ENCODE data around the gene DLG2. TPM values are rescaled to one million over a fixed set of nuclear protein-coding genes. Genes with fewer than 3 reads are reported as not detected.
"Not testable (repeated sequence)": the region's sequence is repeated elsewhere in the genome, so short reads cannot be mapped to it uniquely, and the experiment has no call there.

Gene DLG2
- total RNA-seq, 1 experiment from 2014 or later: 12.1 TPM

- Histone ChIP-seq H3K4me3 (no peak overlapping the region), H3K36me3 (no peaks in the 10 kb centered on the region), H3K4me1 (no peaks in the 10 kb centered on the region), H3K9me3 (replicated peaks) (no peaks in the 10 kb centered on the region), H3K27me3 (no peaks in the 10 kb centered on the region), H3K27ac (no peak overlapping the region)
- DNase-seq: no peak
Observed at GRCh38 chr11:85045716-85046115, 581.4 kb downstream of the DLG2 start.

GRCh38 chr11:85044911-85045310 is 582.2 kb downstream of the DLG2 start:
- Histone ChIP-seq H3K36me3 (no peaks in the 10 kb centered on the region), H3K9me3 (replicated peaks) (no peaks in the 10 kb centered on the region), H3K27ac (no peak overlapping the region), H3K4me1 (no peaks in the 10 kb centered on the region), H3K4me3 (no peak overlapping the region), H3K27me3 (no peaks in the 10 kb centered on the region)
- DNase-seq: no peak

GRCh38 chr11:85042361-85042760 is 584.8 kb downstream of the DLG2 start:
- Histone ChIP-seq H3K9me3 (replicated peaks) (no peaks in the 10 kb centered on the region), H3K4me3 (no peak overlapping the region)

GRCh38 chr11:85040166-85040565 is 587.0 kb downstream of the DLG2 start:
- Histone ChIP-seq H3K36me3 (no peaks in the 10 kb centered on the region), H3K27ac (no peak overlapping the region), H3K4me1 (no peaks in the 10 kb centered on the region), H3K9me3 (replicated peaks) (no peaks in the 10 kb centered on the region), H3K4me3 (no peak overlapping the region), H3K27me3 (no peaks in the 10 kb centered on the region)
- no peak for DNase-seq

More at GRCh38 chr11:85042361-85042760, 584.8 kb downstream of the DLG2 start:
- no peaks in the 10 kb centered on the region for H3K36me3 ChIP-seq
- H3K27me3 ChIP-seq: no peaks in the 10 kb centered on the region
- no peaks in the 10 kb centered on the region for H3K4me1 ChIP-seq
- H3K27ac ChIP-seq: no peak overlapping the region
- DNase-seq: no peak

GRCh38 chr11:85029964-85030363 is 597.2 kb downstream of the DLG2 start:
- Histone ChIP-seq H3K36me3 (no peaks in the 10 kb centered on the region), H3K27me3 (no peaks in the 10 kb centered on the region), H3K27ac (no peak overlapping the region), H3K4me1 (peaks cover 8% of the 10 kb centered on the region; the same call in 1 of the 2 replicates), H3K4me3 (no peak overlapping the region), H3K9me3 (replicated peaks) (no peaks in the 10 kb centered on the region)
- peak in 1 of 2 experiments; percentile 53 for DNase-seq

- no peaks in the 10 kb centered on the region for H3K9me3 ChIP-seq (replicated peaks)
- no peak for DNase-seq
- no peak overlapping the region for H3K4me3 ChIP-seq
- no peak overlapping the region for H3K27ac ChIP-seq
- H3K36me3 ChIP-seq: no peaks in the 10 kb centered on the region
- H3K4me1 ChIP-seq: peaks cover 8% of the 10 kb centered on the region; the same call in 1 of the 2 replicates
- no peaks in the 10 kb centered on the region for H3K27me3 ChIP-seq
Observed at GRCh38 chr11:85028329-85029101, 598.6 kb downstream of the DLG2 start.

GRCh38 chr11:85027346-85027745 is 599.8 kb downstream of the DLG2 start:
- Histone ChIP-seq H3K4me3 (no peak overlapping the region), H3K4me1 (peaks cover 8% of the 10 kb centered on the region; the same call in 1 of the 2 replicates), H3K27me3 (no peaks in the 10 kb centered on the region), H3K27ac (no peak overlapping the region), H3K36me3 (no peaks in the 10 kb centered on the region), H3K9me3 (replicated peaks) (no peaks in the 10 kb centered on the region)
- DNase-seq: no peak

GRCh38 chr11:85021058-85021457 is 606.1 kb downstream of the DLG2 start:
- no peak overlapping the region for H3K4me3 ChIP-seq
- DNase-seq: no peak

GRCh38 chr11:84993386-84993785 is 633.8 kb downstream of the DLG2 start:
- Histone ChIP-seq H3K36me3 (no peaks in the 10 kb centered on the region), H3K27ac (no peak overlapping the region), H3K9me3 (replicated peaks) (no peaks in the 10 kb centered on the region), H3K27me3 (no peaks in the 10 kb centered on the region), H3K4me3 (no peak overlapping the region), H3K4me1 (no peaks in the 10 kb centered on the region)
- DNase-seq: peak in 1 of 2 experiments; percentile 16

More at GRCh38 chr11:85021058-85021457, 606.1 kb downstream of the DLG2 start:
- Histone ChIP-seq H3K27ac (no peak overlapping the region), H3K9me3 (replicated peaks) (no peaks in the 10 kb centered on the region; the same call in 1 of the 2 replicates), H3K4me1 (no peaks in the 10 kb centered on the region), H3K27me3 (no peaks in the 10 kb centered on the region), H3K36me3 (no peaks in the 10 kb centered on the region)

GRCh38 chr11:84990141-84990540 is 637.0 kb downstream of the DLG2 start:
- Histone ChIP-seq H3K36me3 (no peaks in the 10 kb centered on the region), H3K27me3 (no peaks in the 10 kb centered on the region), H3K4me1 (no peaks in the 10 kb centered on the region), H3K4me3 (no peak overlapping the region), H3K27ac (no peak overlapping the region), H3K9me3 (replicated peaks) (peaks cover 6% of the 10 kb centered on the region; the same call in 1 of the 2 replicates)
- no peak for DNase-seq

GRCh38 chr11:84987686-84988187 is 639.4 kb downstream of the DLG2 start:
- DNase-seq: not testable (repeated sequence)

GRCh38 chr11:84981301-84981700 is 645.8 kb downstream of the DLG2 start:
- no peaks in the 10 kb centered on the region for H3K27me3 ChIP-seq
- peaks cover 9% of the 10 kb centered on the region; the same call in 1 of the 2 replicates for H3K4me1 ChIP-seq
- no peaks in the 10 kb centered on the region for H3K36me3 ChIP-seq
- DNase-seq: peak; percentile 56 to 74
- H3K9me3 ChIP-seq (replicated peaks): peaks cover 10% of the 10 kb centered on the region
- H3K4me3 ChIP-seq: no peak overlapping the region
- H3K27ac ChIP-seq: no peak overlapping the region

More at GRCh38 chr11:84987686-84988187, 639.4 kb downstream of the DLG2 start:
- H3K36me3 ChIP-seq; H3K27ac ChIP-seq; H3K4me3 ChIP-seq; H3K4me1 ChIP-seq; H3K27me3 ChIP-seq; H3K9me3 ChIP-seq (replicated peaks): not testable (repeated sequence)

- H3K9me3 ChIP-seq (replicated peaks): no peaks in the 10 kb centered on the region
- H3K27me3 ChIP-seq: no peaks in the 10 kb centered on the region
- H3K4me3 ChIP-seq: no peak overlapping the region
- no peaks in the 10 kb centered on the region for H3K36me3 ChIP-seq
- H3K27ac ChIP-seq: no peak overlapping the region
- H3K4me1 ChIP-seq: no peaks in the 10 kb centered on the region
- DNase-seq: peak; percentile 32 to 45
Observed at GRCh38 chr11:84969103-84969502, 658.0 kb downstream of the DLG2 start.

- no peak overlapping the region for H3K4me3 ChIP-seq
- no peak for DNase-seq
- no peaks in the 10 kb centered on the region for H3K9me3 ChIP-seq (replicated peaks)
Observed at GRCh38 chr11:84965484-84965883, 661.7 kb downstream of the DLG2 start.

GRCh38 chr11:84963240-84963639 is 663.9 kb downstream of the DLG2 start:
- Histone ChIP-seq H3K36me3 (no peaks in the 10 kb centered on the region), H3K9me3 (replicated peaks) (no peaks in the 10 kb centered on the region), H3K4me1 (no peaks in the 10 kb centered on the region), H3K4me3 (no peak overlapping the region), H3K27ac (no peak overlapping the region), H3K27me3 (no peaks in the 10 kb centered on the region)
- DNase-seq: no peak

More at GRCh38 chr11:84965484-84965883, 661.7 kb downstream of the DLG2 start:
- H3K4me1 ChIP-seq: no peaks in the 10 kb centered on the region
- H3K36me3 ChIP-seq: no peaks in the 10 kb centered on the region
- H3K27ac ChIP-seq: no peak overlapping the region
- H3K27me3 ChIP-seq: no peaks in the 10 kb centered on the region

Data from SJCRH30 (cell line).